Smooth muscle cell (in vitro differentiated cells): ENCODE measurements around the gene POLDIP3. TPM values are rescaled to one million over a fixed set of nuclear protein-coding genes. Genes with fewer than 3 reads are reported as not detected.

ENCODE experiments used
- DNase-seq: peaks from one replicate; lab custom pipeline; 2025; ENCODE audit not compliant: unreplicated experiment; lab: John Stamatoyannopoulos, UW
- H2AFZ ChIP-seq: fragments of 200-600 bp; sonication (generic); 2 replicates; pipeline ENCODE4 v1.6.0; 2016; ENCODE audit warnings: antibody characterized with exemption, low read depth, mild to moderate bottlenecking
- H3F3A ChIP-seq: fragments of 200-600 bp; sonication (generic); 2 replicates; pipeline ENCODE4 v1.6.0; 2017; ENCODE audit warnings: antibody characterized with exemption, low read depth
- H3K27ac ChIP-seq: fragments of 200-600 bp; sonication (generic); 2 replicates; pipeline ENCODE4 v1.5.1; 2016; ENCODE audit warnings: low read depth, mild to moderate bottlenecking
- H3K27me3 ChIP-seq: fragments of 200-600 bp; sonication (generic); 2 replicates; pipeline ENCODE4 v1.6.1; 2016; ENCODE audit warnings: low read depth, mild to moderate bottlenecking
- H3K36me3 ChIP-seq: fragments of 200-600 bp; sonication (generic); 2 replicates; pipeline ENCODE4 v1.5.1; 2016; ENCODE audit warnings: low read depth
- H3K4me1 ChIP-seq: fragments of 200-600 bp; sonication (generic); 2 replicates; pipeline ENCODE4 v1.5.1; 2016; ENCODE audit warnings: low read depth
- H3K4me2 ChIP-seq: fragments of 200-600 bp; sonication (generic); 2 replicates; pipeline ENCODE4 v1.6.0; 2016; ENCODE audit warnings: mild to moderate bottlenecking
- H3K4me3 ChIP-seq: fragments of 200-600 bp; sonication (generic); 2 replicates; pipeline ENCODE4 v1.5.1; 2016; ENCODE audit warnings: mild to moderate bottlenecking
- H3K79me2 ChIP-seq: fragments of 200-600 bp; sonication (generic); 2 replicates; pipeline ENCODE4 v1.6.0; 2016; ENCODE audit warnings: low read depth, mild to moderate bottlenecking
- H3K9ac ChIP-seq: fragments of 200-600 bp; sonication (generic); 2 replicates; pipeline ENCODE4 v1.6.0; 2016; ENCODE audit warnings: low read depth
- H3K9me3 ChIP-seq: fragments of 200-600 bp; sonication (generic); replicated peaks from 2 replicates; pipeline ENCODE4 v1.5.1; 2016; ENCODE audit warnings: low read depth
- H4K20me1 ChIP-seq: fragments of 200-600 bp; sonication (generic); 2 replicates; pipeline ENCODE4 v1.6.0; 2016; ENCODE audit warnings: low read depth
- WGBS: methylation state at CpG from one replicate; pipeline ENCODE4 v1.1.7; 2016; ENCODE audit warnings: low lambda C conversion rate; 5-methylcytosine and 5-hydroxymethylcytosine counted together
- polyA plus RNA-seq: library from polyadenylated mRNA; unstranded; fragments of >200 nt; fragmentation: Nextera tagmentation; extraction: Ambion mirVana; gene quantifications from 2 replicates; pipeline ENCODE4 v1.2.1, GENCODE V29; 2016
- total RNA-seq: library from RNA; depleted of rRNA; stranded (reverse); fragments of >200 nt; gene quantifications from 2 replicates; pipeline ENCODE4 v1.2.3, GENCODE V29; 2014
- TF ChIP-seq, protein P1 (sequence below): fragments of 200-600 bp; sonication (generic); IDR thresholded peaks from 2 replicates; pipeline ENCODE4 v1.5.1; 2017; ENCODE audit warnings: borderline replicate concordance, mild to moderate bottlenecking, antibody characterized with exemption; ENCODE audit not compliant: insufficient read depth, poor library complexity, severe bottlenecking

The POLDIP3 gene
- total and polyA plus RNA-seq, 2 experiments from 2014 or later, result 31.1 to 49.4 TPM

DNA sequence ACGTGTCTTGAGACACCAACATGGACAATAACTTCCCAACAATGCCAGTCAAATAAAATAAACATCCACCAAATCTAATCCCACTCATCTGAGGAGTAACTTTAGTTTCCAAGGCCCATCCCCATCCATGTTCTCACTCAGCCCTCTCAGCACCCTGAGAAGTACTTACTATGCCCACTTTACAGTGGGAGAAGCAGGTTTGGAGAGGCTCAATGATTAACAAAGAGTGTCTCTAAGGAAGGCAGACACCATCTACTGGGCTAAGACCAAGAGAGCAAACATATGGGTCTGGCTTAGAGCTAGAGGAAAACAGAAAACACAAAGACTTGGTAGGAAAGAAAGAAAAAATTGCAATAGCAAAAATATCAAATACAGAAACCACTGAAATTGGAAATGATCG, 11.3 kb downstream of the POLDIP3 start:
- WGBS, result 100% methylated on average over 2 of the region's 2 CpGs
- no peak overlapping the region for H2AFZ ChIP-seq
- H3K4me2 ChIP-seq, result no peak overlapping the region
- H3K36me3 ChIP-seq, result peaks cover 12% of the 10 kb centered on the region
- H3F3A ChIP-seq, result no peaks in the 10 kb centered on the region
- peaks cover 3% of the 10 kb centered on the region for H3K4me1 ChIP-seq
- H3K27ac ChIP-seq, result no peak overlapping the region
- peaks cover 77% of the 10 kb centered on the region for H3K79me2 ChIP-seq
- peaks cover 87% of the 10 kb centered on the region for H4K20me1 ChIP-seq
- H3K4me3 ChIP-seq, result no peak overlapping the region
- no peaks in the 10 kb centered on the region for H3K9me3 ChIP-seq
- TF ChIP-seq, protein P1, sequence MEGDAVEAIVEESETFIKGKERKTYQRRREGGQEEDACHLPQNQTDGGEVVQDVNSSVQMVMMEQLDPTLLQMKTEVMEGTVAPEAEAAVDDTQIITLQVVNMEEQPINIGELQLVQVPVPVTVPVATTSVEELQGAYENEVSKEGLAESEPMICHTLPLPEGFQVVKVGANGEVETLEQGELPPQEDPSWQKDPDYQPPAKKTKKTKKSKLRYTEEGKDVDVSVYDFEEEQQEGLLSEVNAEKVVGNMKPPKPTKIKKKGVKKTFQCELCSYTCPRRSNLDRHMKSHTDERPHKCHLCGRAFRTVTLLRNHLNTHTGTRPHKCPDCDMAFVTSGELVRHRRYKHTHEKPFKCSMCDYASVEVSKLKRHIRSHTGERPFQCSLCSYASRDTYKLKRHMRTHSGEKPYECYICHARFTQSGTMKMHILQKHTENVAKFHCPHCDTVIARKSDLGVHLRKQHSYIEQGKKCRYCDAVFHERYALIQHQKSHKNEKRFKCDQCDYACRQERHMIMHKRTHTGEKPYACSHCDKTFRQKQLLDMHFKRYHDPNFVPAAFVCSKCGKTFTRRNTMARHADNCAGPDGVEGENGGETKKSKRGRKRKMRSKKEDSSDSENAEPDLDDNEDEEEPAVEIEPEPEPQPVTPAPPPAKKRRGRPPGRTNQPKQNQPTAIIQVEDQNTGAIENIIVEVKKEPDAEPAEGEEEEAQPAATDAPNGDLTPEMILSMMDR, result no peak
- no peak overlapping the region for H3K9ac ChIP-seq
- no peak for DNase-seq
- H3K27me3 ChIP-seq, result no peaks in the 10 kb centered on the region

GRCh38 chr22:42602470-42602869, 12.2 kb downstream of the POLDIP3 start:
- peaks cover 68% of the 10 kb centered on the region for H3K79me2 ChIP-seq
- H3K4me1 ChIP-seq, result no peaks in the 10 kb centered on the region
- no peak overlapping the region for H3K4me2 ChIP-seq
- peaks cover 12% of the 10 kb centered on the region for H3K36me3 ChIP-seq
- no peaks in the 10 kb centered on the region for H3K9me3 ChIP-seq
- WGBS, result 97% methylated on average over 2 of the region's 2 CpGs
- no peak overlapping the region for H3K9ac ChIP-seq
- DNase-seq, result no peak
- H3K27me3 ChIP-seq, result no peaks in the 10 kb centered on the region
- H2AFZ ChIP-seq, result no peak overlapping the region
- H4K20me1 ChIP-seq, result peaks cover 83% of the 10 kb centered on the region
- H3K4me3 ChIP-seq, result no peak overlapping the region
- no peaks in the 10 kb centered on the region for H3F3A ChIP-seq
- H3K27ac ChIP-seq, result no peak overlapping the region
- TF ChIP-seq, protein P1, result no peak

DNA sequence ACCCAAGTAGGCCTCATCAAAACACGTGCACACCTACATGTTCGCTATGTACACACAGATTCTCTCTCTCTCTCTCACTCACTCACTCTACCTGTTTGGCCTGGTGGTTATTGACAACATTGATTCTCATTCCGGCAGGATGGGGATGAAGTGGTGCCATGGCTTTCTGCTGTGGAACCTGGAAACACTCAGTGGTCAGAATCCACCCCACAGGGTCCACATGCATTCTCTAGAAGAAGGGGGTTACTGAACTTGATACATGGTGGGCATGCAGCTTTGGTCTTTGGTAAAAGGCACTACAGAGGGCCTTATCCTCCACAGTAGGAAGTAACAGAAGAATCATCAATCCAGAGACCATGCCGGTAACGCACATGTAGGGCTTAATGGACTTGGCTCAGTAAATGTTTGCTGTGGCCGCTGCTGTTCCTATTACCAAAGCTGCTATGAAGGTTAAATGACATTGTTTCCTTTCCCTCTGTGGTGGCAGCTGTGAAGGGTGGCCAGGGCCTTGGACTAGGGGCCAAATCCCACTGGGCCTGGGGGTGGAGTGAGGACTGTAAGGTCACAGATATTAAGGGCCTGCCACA, 12.7 kb downstream of the POLDIP3 start:
- Histone ChIP-seq H3K4me3 (no peak overlapping the region), H3K27ac (no peak overlapping the region), H3K4me2 (no peak overlapping the region), H3K9ac (no peak overlapping the region), H3K27me3 (no peaks in the 10 kb centered on the region), H2AFZ (no peak overlapping the region), H3K9me3 (no peaks in the 10 kb centered on the region), H3K79me2 (peaks cover 63% of the 10 kb centered on the region), H3F3A (no peaks in the 10 kb centered on the region), H3K4me1 (no peaks in the 10 kb centered on the region), H4K20me1 (peaks cover 83% of the 10 kb centered on the region), H3K36me3 (peaks cover 12% of the 10 kb centered on the region)
- DNase-seq, result no peak
- TF ChIP-seq, protein P1, result no peak
- WGBS, result 95% methylated on average over 6 of the region's 6 CpGs
